ENCODE measurements around the gene CARD11.

The CARD11 gene

GRCh38 chr7:2986561-2986960 is 57.1 kb downstream of the CARD11 start:
- no peak for TF ChIP-seq CTCF (IDR thresholded peaks at IDR 0.05; ENCODE audit: low read depth, low read length, missing control alignments)
- no peaks in the 10 kb centered on the region for H3K36me3 ChIP-seq (replicated peaks)
- DNase-seq = no peak
- no peak overlapping the region for H3K4me3 ChIP-seq (ENCODE audit: low read depth, low read length)
- no peaks in the 10 kb centered on the region for H3K27me3 ChIP-seq (replicated peaks)
- H3K27ac ChIP-seq = no peak overlapping the region
- in situ Hi-C loops (cut with HindIII; ENCODE audit: low pct_ligation_motif_present, low sequenced_read_pairs) = no loop called here

- Histone ChIP-seq H3K4me3 (ENCODE audit: low read depth, low read length) (no peak overlapping the region), H3K36me3 (replicated peaks) (no peaks in the 10 kb centered on the region), H3K27ac (no peak overlapping the region), H3K27me3 (replicated peaks) (no peaks in the 10 kb centered on the region)
- in situ Hi-C loops (cut with HindIII; ENCODE audit: low pct_ligation_motif_present, low sequenced_read_pairs) = no loop called here
- no peak for DNase-seq
- no peak for TF ChIP-seq CTCF (IDR thresholded peaks at IDR 0.05; ENCODE audit: low read depth, low read length, missing control alignments)
These were observed 57.8 kb downstream of the CARD11 start for GRCh38 chr7:2985866-2986265.

GRCh38 chr7:2984091-2984490 is 59.6 kb downstream of the CARD11 start:
- Histone ChIP-seq H3K4me3 (ENCODE audit: low read depth, low read length) (no peak overlapping the region), H3K27ac (no peak overlapping the region), H3K27me3 (replicated peaks) (peaks cover 2% of the 10 kb centered on the region), H3K36me3 (replicated peaks) (no peaks in the 10 kb centered on the region)
- TF ChIP-seq CTCF (IDR thresholded peaks at IDR 0.05; ENCODE audit: low read depth, low read length, missing control alignments) = no peak
- DNase-seq = no peak
- in situ Hi-C loops (cut with HindIII; ENCODE audit: low pct_ligation_motif_present, low sequenced_read_pairs) = no loop called here

- H3K27ac ChIP-seq = no peak overlapping the region
- no peak for DNase-seq
- TF ChIP-seq CTCF (IDR thresholded peaks at IDR 0.05; ENCODE audit: low read depth, low read length, missing control alignments) = no peak
- H3K36me3 ChIP-seq (replicated peaks) = no peaks in the 10 kb centered on the region
- in situ Hi-C loops (cut with HindIII; ENCODE audit: low pct_ligation_motif_present, low sequenced_read_pairs) = no loop called here
- H3K4me3 ChIP-seq (ENCODE audit: low read depth, low read length) = no peak overlapping the region
- peaks cover 6% of the 10 kb centered on the region for H3K27me3 ChIP-seq (replicated peaks)
These were observed 60.1 kb downstream of the CARD11 start for GRCh38 chr7:2983586-2983985.

- in situ Hi-C loops (cut with HindIII; ENCODE audit: low pct_ligation_motif_present, low sequenced_read_pairs) = no loop called here
- Histone ChIP-seq H3K27ac (no peak overlapping the region), H3K36me3 (replicated peaks) (no peaks in the 10 kb centered on the region), H3K27me3 (replicated peaks) (peaks cover 7% of the 10 kb centered on the region), H3K4me3 (ENCODE audit: low read depth, low read length) (no peak overlapping the region)
- TF ChIP-seq CTCF (IDR thresholded peaks at IDR 0.05; ENCODE audit: low read depth, low read length, missing control alignments) = no peak
- DNase-seq = no peak
These were observed 60.8 kb downstream of the CARD11 start for GRCh38 chr7:2982831-2983230.

GRCh38 chr7:2982401-2982800 is 61.3 kb downstream of the CARD11 start:
- no peak overlapping the region for H3K4me3 ChIP-seq (ENCODE audit: low read depth, low read length)

More at GRCh38 chr7:2982401-2982800, 61.3 kb downstream of the CARD11 start:
- TF ChIP-seq CTCF (IDR thresholded peaks at IDR 0.05; ENCODE audit: low read depth, low read length, missing control alignments) = no peak
- Histone ChIP-seq H3K36me3 (replicated peaks) (no peaks in the 10 kb centered on the region), H3K27me3 (replicated peaks) (peaks cover 7% of the 10 kb centered on the region), H3K27ac (no peak overlapping the region)
- in situ Hi-C loops (cut with HindIII; ENCODE audit: low pct_ligation_motif_present, low sequenced_read_pairs) = no loop called here
- DNase-seq = no peak

Data from brain microvascular endothelial cell (primary cell).